SH-SY5Y (cell line): ENCODE measurements around the gene WNK3.

Experiments
- GATA2 ChIP-seq: IDR thresholded peaks from 2 replicates; pipeline ENCODE4 v1.6.1; 2011; ENCODE audit warnings: mild to moderate bottlenecking, low read depth, low read length
- GATA3 ChIP-seq: IDR thresholded peaks from 2 replicates; pipeline ENCODE4 v1.6.1; 2011; ENCODE audit warnings: low read depth, mild to moderate bottlenecking, low read length, moderate library complexity

DNA sequence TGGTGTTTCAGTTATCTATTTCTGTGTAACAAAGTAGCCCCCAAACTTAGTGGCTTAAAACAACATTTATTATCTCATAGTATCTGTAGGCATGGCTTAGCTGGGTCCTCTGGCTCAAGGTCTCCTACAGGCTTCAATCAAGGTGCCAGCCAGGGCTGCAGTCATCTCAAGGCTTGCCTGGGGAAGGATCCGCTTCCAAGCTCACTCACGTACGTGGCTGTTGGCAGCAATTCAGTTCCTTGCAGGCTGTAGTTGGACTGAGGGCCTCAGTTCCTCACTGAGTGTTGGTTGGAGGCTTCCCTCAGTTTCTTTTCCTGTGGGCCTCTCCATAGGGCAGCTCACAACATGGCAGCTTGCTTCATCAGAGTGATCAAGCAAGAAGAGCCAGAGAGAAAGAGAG is 184.1 kb downstream of the WNK3 start:
- TF ChIP-seq GATA3 (no peak), GATA2 (no peak)
